Brain microvascular endothelial cell (primary cell): ENCODE data around the gene THG1L.

ENCODE experiments used
- DNase-seq: peaks from one replicate; pipeline ENCODE4 v3.0.0-alpha.2; 2020
- H3K27ac ChIP-seq: fragments of 250-450 bp; sonication (Bioruptor Pico); 2 replicates; pipeline ENCODE4 v1.5.1; 2020; ENCODE audit warnings: mild to moderate bottlenecking, moderate library complexity
- H3K27me3 ChIP-seq: fragments of 250-450 bp; sonication (Bioruptor Pico); replicated peaks from 2 replicates; pipeline ENCODE4 v1.5.1; 2020; ENCODE audit warnings: mild to moderate bottlenecking
- H3K36me3 ChIP-seq: fragments of 250-450 bp; sonication (Bioruptor Pico); replicated peaks from 2 replicates; pipeline ENCODE4 v1.5.1; 2020; ENCODE audit warnings: mild to moderate bottlenecking
- H3K4me3 ChIP-seq: 2 replicates; pipeline ENCODE4 v1.5.1; 2011; ENCODE audit warnings: low read depth, mild to moderate bottlenecking, control low read depth, low read length, moderate library complexity
- in situ Hi-C: cut with HindIII; loops from 2 replicates; pipeline ENCODE4 v1.10.0; 2017; ENCODE audit warnings: low sequenced_read_pairs, low pct_ligation_motif_present
- TF ChIP-seq, protein P1 (sequence below): IDR thresholded peaks from 2 replicates; pipeline ENCODE4 v1.5.1; 2011; ENCODE audit warnings: low read depth, mild to moderate bottlenecking, moderate library complexity, low read length, control low read depth, inconsistent platforms; ENCODE audit errors: missing control alignments

THG1L gene

DNA sequence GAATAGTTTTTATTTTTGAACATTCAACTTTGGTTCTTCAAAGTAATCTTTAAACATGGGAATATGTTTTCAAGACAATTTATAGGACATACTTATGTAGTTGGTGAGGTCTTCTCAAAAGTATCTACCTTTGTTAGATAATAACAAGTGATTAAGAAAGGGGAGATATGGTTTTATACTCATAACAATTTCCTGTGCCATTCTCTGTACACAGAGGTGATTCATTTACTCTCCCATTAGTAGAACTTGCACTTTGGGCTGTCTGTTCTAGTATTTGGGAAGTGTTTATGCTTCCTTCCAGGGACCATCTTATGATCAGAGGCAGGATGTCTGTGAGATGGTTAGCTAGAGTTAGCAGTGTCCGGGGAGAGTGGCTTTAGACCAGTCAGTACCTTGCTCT, 27.5 kb downstream of the THG1L start:
- in situ Hi-C loops: no loop called here
- Histone ChIP-seq H3K27ac (no peak overlapping the region), H3K36me3 (peaks cover 14% of the 10 kb centered on the region), H3K27me3 (no peaks in the 10 kb centered on the region), H3K4me3 (no peak overlapping the region)
- TF ChIP-seq, protein P1, sequence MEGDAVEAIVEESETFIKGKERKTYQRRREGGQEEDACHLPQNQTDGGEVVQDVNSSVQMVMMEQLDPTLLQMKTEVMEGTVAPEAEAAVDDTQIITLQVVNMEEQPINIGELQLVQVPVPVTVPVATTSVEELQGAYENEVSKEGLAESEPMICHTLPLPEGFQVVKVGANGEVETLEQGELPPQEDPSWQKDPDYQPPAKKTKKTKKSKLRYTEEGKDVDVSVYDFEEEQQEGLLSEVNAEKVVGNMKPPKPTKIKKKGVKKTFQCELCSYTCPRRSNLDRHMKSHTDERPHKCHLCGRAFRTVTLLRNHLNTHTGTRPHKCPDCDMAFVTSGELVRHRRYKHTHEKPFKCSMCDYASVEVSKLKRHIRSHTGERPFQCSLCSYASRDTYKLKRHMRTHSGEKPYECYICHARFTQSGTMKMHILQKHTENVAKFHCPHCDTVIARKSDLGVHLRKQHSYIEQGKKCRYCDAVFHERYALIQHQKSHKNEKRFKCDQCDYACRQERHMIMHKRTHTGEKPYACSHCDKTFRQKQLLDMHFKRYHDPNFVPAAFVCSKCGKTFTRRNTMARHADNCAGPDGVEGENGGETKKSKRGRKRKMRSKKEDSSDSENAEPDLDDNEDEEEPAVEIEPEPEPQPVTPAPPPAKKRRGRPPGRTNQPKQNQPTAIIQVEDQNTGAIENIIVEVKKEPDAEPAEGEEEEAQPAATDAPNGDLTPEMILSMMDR: no peak
- DNase-seq: no peak

DNA sequence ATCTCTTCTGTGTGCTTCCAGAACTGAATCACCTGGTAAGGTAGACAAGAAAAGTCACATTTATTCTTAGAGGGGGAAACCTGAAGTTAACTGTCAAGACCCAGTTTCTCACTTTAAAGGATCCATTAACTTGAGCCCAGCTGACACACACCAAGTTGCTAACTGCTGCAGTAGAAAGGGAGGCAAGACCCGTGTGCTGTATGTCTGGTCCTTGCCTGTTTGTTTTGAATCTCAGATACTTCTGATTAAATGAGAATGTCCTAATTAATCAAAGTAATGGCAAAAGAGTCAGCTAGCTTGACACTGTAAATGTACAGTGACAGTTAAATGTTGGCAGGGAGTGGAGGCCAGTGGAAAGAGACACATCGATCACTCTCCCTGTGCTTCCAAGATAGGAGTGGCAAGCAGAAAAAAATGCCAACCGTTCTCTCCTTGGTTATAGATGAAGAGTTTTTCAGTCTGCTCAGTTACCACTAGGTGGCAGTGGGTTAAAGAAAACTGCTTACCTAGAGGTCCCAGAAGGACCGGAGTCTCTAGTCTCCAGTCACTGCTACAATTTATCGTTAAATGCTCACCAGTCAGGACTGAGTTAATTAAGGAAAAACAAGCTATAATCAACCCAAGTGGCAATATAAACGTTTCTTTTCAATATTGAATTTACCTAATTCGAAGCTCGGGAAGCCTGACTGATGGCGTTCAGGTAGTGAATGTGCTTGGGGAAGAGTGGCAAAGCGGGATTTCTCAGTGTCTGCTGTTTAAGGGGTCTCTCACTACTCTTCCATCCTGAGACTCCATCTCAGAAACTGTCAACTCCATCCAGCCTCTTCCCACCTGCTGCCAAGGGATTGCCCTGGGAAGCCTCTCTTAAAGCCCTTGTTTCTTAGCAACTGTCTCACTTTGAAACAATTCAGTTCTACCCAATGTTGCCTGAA, 30.7 kb downstream of the THG1L start:
- H3K27ac ChIP-seq: no peak overlapping the region
- DNase-seq: peak; percentile 69
- H3K36me3 ChIP-seq: no peaks in the 10 kb centered on the region

DNA sequence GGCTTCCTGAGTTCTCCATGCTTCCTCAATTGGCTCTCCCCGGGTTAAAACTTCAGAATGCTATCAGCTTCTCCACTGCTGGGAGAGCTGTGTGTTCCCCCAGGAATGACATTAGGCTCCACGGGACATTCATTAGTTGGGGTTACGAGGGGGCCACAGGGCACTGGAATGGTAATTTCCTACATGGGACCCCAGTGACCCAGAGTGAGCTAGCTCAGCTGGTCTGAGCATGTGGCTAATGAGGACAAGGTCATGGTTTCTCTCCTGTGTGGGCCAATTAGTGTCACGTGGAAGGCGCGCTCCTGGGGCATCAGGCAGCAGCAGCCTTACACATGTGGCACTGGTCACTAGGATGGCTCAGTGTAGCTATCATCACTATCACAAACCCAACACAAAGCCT, 33.3 kb downstream of the THG1L start:
- DNase-seq: no peak
- in situ Hi-C loops: no loop called here
- no peaks in the 10 kb centered on the region for H3K36me3 ChIP-seq
- TF ChIP-seq, protein P1: no peak
- H3K27me3 ChIP-seq: no peaks in the 10 kb centered on the region
- H3K27ac ChIP-seq: no peak overlapping the region
- no peak overlapping the region for H3K4me3 ChIP-seq

More for the DNA sequence above, 30.7 kb downstream of the THG1L start:
- in situ Hi-C loops: no loop called here
- Histone ChIP-seq H3K4me3 (no peak overlapping the region), H3K27me3 (no peaks in the 10 kb centered on the region)
- TF ChIP-seq, protein P1: peak; percentile 80

DNA sequence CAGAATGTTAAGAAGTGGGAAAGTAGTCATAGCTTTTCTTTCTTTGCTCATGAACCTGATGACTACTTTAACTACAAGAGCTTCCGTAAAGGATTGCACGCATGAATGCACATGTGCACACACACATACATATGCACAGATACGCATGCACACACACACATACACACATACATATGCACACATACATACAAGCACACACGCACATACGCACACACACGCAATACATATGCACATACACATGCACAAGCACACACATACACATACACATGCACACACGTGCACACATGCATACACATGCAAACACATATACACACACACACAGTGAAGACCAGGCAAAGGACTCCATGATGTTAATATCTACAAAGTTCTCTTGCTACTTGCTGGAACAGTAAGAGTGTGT, 35.2 kb downstream of the THG1L start:
- in situ Hi-C loops: no loop called here
- Histone ChIP-seq H3K27ac (no peak overlapping the region), H3K27me3 (no peaks in the 10 kb centered on the region), H3K36me3 (no peaks in the 10 kb centered on the region), H3K4me3 (no peak overlapping the region)
- TF ChIP-seq, protein P1: no peak
- no peak for DNase-seq

DNA sequence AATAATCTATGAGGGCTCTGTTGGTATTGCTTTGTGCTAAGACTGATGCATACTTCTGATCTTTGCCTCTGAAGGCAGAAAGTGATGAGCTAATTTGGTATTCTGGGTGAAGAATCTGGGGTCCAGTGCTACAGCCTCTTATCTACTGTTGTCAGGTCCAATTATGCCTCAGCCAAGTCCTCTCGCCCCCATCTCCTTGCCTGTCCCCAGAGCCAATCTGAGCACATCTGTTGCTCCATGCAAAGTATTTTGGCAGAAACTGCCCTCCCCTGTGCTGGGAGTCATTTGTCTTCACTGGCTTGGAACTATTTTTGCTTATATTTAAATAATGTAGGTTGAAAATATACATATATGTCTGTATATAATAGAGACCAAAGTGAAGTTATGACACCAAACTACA, 35.7 kb downstream of the THG1L start:
- H3K27me3 ChIP-seq: no peaks in the 10 kb centered on the region
- DNase-seq: no peak
- H3K36me3 ChIP-seq: no peaks in the 10 kb centered on the region
- no peak overlapping the region for H3K27ac ChIP-seq
- TF ChIP-seq, protein P1: no peak
- in situ Hi-C loops: no loop called here
- H3K4me3 ChIP-seq: no peak overlapping the region
